GM18499 (cell line): ENCODE data around the gene FBXO40.

Source experiments
- ATAC-seq: cut with Tn5 transposase; IDR thresholded peaks from one replicate; pipeline ENCODE4 v1.9.1; 2021; ENCODE audit warnings: moderate number of reproducible peaks; ENCODE audit not compliant: insufficient read depth, unreplicated experiment

FBXO40 gene

GRCh38 chr3:121661376-121661775, 68.2 kb downstream of the FBXO40 start:
- no peak for ATAC-seq

DNA sequence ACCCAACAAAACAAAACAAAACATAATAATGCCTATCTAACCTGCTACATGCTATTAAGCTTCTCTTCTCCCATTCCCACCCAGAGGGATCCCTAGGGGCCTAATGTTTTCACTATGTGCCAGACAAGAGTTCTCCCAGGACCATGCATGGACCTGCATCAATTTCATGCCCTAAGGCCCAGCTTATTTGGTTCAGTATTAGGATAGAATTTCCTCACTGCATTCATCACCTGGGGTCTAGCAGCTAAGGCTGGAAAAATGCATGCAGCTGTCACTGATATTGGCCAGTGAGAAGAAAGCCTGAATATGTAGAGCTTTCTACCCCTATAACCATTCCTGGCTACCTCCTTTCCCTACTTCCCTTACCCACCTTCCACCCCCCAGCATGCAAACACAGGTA, 69.6 kb downstream of the FBXO40 start:
- no peak for ATAC-seq

- no peak for ATAC-seq
Observed at GRCh38 chr3:121663171-121663847, 70.1 kb downstream of the FBXO40 start.

DNA sequence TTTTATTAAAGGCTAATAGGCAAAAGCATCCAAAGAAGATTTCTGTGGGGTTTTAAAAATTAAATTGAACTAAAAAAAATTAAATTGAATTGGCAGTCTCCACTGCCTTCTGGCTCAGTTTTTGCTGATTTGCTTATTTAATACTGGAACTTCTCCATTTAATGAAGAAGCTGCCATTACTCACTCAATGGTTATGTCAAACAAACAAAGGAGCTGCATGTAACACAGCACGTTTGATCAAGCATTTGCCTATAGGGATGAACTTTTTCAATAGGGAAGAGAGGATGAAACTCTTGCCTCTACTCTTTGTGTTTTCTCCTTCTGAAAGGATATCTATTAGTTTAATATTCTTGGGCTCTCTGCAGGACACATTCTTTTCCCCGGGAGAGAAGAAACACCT, 72.3 kb downstream of the FBXO40 start:
- no peak for ATAC-seq

- ATAC-seq = no peak
Observed at GRCh38 chr3:121667333-121667732, 74.2 kb downstream of the FBXO40 start.

GRCh38 chr3:121670676-121671075, 77.5 kb downstream of the FBXO40 start:
- ATAC-seq = no peak

DNA sequence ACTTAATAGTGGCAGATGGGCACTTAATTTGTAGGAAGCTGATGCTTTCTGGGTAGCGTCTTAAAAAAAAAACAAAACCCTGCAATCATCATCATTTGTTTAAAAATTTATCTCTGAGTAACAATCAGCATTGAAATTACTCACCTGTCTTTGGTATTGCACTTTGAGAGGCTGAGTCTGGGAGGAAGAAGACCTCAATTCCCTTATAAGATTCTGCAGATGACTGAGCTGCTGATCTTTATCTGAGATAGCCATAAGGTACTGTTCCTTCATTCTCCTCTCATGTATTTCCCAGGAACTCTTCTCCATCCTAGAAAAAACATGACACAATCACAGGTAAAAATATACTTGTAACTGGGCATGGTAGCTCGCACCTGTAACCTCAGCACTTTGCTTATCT, 84.0 kb downstream of the FBXO40 start:
- no peak for ATAC-seq
